Activated CD4-positive, alpha-beta T cell treated with anti-CD3 and anti-CD28 coated beads, Interleukin-2, amount 50 U/mL, for 4 hours (primary cell): ENCODE data around the gene UNC45B.
"Not testable (repeated sequence)": the region's sequence is repeated elsewhere in the genome, so short reads cannot be mapped to it uniquely, and the experiment has no call there.

Experiments used
- DNase-seq, 2 experiments: peaks; one replicate each; pipeline ENCODE4 v3.0.0-alpha.2; 2020

The UNC45B gene

DNA sequence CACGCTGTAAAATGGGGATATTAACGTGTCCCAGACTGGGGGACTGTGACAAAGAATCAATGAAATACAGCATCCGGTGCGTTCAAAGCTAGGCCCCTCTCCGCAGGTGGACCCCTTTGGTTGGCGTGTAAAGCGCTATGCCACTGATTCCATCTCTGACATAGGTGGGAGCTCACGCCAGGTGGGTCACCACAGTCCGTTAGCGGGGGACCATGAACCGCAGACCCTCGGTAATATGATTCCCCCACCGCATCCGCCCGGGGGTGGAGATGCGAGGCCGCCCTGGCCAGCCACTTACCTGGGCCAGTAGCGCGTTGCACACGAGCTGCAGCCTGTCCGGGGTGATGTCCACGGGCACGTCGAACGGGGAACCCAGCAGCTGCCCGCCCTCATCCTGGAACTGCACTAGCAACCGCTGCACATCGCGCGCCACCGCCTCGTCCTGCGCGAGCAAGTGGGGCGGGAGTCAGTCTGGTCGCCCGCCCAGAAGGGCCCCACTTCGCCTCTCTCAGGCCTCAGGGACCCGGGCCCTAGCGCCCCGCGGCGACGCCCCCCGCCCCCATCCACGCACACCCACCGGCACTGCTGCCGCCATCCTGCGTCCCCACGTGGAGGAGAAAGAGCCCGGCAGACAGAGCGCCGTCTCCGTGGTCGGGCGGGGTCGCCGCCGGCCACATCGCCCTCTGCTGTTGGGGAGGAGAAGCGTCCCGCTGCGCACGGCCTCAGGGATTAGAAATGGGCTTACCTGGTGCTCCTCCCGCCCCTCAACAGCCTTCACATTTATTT is 5.7 kb upstream of the UNC45B start, which contains the start of gene NLE1:
NLE1 (minus strand) TSS at position 623 of the 786 bp plus-strand sequence; CDS start at position 595, 28 bp downstream.
- peak; percentile 86 to 87 for DNase-seq

DNA sequence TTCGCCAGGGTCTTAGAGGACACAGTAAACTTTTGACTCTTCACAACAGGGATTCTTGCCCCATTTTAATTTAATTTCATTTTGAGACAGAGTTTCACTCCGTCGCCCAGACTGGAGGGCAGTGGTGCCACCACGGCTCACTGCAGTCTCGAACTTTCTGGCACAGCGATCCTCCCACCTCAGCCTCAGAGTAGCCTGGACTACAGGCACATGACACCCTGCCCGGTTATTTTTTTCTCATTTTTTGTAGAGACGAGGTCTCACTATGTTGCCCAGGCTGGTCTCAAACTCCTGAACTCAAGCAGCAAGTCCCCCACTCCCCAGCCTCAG is 5.2 kb upstream of the UNC45B start:
- DNase-seq: no peak

DNA sequence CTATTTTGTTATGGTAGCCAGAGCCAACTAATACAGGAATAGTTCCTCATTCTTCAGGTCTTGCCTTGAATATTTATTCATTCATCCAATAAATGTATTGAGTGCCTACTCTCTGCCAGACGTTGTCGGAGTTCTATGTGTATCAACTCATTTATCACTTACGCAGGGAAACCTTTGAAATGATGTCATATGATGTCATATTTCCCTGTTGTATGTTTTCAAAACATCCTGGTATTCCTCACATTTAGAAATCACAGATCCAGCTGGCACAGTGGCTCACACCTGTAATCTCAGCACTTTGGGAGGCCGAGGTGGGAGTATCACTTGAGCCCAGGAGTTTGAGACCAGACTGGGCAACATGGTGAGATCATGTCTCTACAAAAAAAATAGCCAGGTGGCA is 2.8 kb upstream of the UNC45B start:
- no peak for DNase-seq

DNA sequence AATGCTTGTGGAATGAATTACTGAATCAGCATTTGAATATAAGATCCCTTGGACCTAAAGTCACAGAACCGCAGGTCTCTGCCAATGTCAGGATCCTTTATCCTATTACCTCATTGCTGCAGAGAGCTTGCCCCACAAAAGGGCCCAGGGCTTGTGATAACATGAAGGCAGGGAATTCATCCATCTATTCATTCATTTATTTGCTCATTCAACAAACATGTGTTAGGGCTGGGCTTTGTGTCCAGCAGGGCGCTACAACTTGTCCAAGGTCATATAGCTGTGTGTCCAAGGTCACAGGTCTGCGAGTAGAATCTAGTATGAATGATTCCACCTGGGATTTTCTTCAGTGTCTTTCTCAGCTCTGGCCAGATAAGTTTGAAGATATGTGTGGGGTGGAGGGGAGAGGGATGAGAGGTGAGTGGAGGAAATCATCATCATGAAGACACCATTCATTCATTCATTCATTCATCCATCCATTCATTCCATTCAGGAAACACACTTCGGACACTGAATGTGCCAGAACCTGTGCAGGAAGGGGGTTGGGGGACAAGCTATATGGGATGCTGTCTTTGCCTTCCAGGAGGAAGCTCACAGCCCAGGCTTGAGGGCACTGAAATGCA is 1.3 kb upstream of the UNC45B start:
- no peak for DNase-seq

DNA sequence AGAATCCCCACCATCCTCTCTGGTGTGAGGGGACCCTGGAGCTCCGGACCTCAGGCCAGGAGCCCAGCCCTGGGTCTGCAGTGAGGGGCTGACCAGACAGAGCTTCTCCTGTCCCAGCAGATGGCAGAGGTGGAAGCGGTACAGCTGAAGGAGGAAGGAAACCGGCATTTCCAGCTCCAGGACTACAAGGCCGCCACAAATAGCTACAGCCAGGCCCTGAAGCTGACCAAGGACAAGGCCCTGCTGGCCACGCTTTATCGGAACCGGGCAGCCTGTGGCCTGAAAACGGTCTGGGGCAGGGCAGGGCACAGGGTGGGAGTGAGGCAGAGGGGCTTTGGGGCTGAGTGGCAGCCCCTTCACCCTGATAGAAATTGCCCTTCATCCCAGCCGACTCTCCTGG is 527 bp downstream of the UNC45B start:
- no peak for DNase-seq

DNA sequence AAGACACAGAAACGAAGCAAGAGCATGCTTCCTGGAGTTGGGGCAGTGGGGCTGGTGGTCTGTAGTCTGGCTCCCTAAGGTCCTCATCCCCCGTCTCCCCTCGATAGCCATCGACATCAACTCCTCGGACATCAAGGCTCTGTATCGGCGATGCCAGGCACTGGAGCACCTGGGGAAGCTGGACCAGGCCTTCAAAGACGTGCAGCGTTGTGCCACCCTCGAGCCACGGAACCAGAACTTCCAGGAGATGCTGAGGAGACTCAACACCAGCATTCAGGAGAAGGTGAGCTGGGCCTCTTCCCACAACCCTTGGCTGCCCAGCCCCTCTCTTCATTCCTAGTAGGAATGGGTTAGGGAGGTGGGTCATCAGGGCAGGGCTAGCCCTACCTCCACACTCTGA is 2.3 kb downstream of the UNC45B start:
- no peak for DNase-seq

DNA sequence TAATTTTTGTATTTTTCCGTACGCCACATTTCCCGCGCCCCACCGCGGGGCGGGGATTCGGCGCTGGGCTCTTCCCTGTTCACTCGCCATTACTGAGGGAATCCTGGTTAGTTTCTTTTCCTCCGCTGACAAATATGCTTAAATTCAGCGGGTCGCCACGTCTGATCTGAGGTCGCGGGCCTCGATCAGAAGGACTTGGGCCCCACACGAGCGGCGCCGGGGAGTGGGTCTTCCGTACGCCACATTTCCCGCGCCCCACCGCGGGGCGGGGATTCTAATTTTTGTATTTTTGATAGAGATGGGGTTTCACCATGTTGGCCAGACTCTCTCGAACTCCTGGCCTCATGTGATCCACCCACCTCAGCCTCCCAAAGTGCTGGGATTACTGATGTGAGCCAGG is 3.5 kb downstream of the UNC45B start:
- DNase-seq: not testable (repeated sequence)

DNA sequence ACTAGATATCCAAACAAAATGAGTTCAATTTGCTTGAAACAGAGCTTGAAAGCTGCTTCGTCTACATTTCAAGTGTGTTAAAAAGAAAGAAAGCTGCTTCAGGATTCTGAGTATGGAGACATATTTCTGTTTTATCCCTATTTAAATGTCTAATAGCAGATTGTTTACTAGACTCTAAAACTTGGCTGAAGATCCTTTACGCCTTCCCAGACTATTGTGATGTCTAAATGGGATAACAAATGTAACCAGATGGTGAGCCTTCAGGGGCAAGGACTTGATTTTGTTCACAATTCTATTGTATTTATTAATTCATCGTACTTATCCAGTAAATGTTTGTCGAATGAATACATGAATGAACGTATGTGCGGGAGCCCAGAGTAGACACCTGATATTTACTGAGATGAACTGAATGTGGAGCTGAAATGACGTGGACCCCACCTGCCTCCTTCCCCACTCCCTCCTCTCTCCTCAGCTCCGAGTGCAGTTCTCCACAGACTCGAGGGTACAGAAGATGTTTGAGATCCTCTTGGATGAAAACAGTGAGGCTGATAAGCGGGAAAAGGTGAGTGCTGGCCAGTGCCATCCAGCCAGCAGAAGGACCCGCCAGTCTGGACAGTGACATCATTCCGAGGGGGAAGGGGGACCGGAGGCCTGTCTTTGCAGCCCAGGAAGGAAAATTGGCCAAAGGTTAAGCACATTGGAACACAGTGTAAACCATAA is 5.0 kb downstream of the UNC45B start:
- DNase-seq: no peak

DNA sequence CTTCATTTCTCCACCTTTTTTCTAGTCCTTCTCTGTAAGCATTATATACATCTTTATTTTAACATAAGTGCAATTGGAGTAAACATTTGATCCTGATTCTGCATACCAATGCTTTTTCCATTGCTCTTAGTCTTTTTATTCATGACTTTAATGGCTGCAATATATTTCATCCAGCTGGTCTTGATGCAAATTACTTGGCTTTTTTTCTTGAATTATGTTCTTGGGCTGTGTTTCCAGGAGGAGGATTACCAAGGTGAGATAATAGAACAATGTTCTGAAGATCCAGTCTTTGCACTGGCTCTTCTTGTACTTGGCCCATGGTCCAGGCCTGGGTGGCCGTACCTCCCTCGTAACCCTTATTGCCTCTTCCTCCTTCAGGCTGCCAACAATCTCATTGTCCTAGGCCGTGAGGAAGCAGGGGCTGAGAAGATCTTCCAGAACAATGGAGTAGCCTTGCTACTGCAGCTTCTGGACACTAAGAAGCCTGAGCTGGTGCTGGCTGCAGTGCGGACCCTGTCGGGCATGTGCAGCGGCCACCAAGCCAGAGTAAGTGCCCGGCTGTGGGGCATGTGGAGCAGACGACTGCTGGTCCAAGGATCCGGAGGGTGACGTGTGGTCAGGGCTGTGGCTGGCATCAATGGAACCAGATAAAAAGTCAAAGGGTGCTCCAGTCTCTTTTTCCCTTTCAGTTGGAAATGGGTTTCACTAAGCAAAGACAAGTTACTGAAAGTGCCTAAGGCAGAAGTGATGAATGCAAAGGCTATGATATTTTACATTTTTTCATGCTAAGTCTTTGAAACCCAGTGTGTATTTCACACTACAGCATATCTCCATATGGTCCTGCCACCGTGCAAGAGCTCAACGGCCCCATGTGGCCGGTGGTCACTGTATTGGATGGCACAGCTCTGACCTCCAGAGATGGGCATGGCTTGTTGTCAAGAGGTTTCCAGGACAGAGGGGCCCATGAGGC is 6.9 kb downstream of the UNC45B start:
- DNase-seq: no peak

DNA sequence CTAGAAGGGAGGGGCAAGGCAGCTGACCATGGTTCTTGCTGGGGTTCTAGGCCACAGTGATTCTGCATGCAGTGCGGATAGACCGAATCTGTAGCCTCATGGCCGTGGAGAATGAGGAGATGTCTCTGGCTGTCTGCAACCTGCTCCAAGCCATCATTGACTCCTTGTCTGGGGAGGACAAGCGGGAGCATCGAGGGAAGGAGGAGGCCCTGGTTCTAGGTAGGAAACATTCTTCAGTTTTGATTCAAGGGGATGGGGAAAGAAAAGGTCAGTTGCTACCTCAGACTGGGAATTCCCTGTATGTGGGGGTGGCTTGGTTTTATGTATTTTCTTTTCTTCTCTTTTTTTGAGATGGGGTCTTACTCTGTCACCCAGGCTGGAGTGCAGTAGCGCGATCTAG is 7.6 kb downstream of the UNC45B start:
- no peak for DNase-seq

DNA sequence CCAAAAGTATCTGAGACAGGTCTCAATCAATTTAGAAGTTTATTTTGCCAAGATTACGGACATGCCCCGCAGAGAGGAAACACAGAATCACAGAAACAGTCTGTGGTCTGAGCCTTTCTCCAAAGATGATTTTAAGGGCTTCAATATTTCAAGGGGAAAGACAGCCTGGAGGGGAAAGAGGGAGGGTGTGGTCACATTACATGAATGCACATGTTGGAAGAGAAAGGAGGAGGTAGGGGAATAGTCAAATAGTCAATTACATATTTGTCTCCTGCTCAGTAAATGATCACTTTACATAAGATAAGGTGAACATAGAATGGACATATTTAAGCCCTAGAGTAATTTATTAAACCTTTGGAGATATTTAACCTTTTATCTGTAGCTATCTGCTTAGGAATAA is 12.3 kb downstream of the UNC45B start:
- no peak for DNase-seq

DNA sequence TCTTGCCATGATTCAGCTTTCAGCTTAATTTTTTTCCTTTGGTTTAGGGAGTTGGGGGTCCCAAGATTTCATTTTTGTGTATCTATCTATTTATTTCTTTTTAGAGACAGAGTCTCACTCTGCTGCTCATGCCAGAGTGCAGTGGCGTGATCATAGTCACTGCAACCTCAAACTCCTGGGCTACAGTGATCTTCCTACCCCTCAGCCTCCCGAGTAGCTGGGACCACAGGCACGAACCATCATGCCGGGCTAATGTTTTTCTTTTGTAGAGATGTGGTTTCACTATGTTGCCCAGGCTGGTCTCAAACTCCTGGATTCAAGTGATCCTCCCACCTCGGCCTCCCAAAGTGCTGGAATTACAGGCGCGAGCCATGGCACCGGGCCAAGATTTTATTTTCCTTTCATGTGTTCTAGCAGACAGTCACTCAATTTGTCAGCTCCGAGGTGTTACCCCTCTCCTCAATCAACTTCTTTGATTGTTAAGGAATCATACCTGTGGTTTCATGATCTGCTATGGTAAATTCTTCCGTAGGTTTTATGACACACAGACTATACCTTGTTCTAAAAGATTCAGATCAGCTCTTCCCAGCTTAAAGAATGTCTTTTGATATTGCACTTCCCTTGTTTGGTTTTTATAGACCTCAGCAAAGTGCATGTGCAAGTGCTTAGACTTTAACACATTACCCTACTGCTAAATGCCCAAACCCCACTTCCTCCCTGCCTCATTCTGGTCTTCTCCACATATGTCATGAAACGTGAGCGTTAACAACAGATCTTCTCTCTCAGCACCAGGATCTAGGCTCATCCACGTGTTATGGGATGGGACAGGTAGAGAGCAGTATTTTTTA is 13.0 kb downstream of the UNC45B start:
- DNase-seq: peak; percentile 22 to 31

DNA sequence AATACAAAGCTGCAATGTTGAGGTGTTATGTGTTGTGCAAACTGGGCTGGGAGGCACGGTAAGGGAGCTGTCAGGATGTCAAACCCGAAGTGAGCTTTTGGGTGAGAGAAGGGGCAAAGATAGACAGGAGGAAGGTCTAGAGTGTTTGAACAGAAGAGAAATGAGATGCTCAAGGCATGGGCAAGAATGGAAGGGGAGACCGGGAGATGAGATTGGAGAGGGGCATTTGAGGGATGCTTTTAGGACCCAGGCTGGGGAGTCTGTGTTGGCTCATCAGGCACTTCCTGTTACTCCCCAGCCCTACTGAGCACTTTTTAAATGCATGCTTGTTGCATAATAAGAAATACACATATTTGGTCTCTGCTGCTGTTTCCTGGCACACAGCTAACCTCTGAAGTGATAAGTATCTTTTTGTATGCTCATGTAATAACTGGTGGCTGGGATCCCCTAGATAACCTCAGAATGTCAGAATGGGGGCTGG is 13.7 kb downstream of the UNC45B start:
- DNase-seq: no peak

DNA sequence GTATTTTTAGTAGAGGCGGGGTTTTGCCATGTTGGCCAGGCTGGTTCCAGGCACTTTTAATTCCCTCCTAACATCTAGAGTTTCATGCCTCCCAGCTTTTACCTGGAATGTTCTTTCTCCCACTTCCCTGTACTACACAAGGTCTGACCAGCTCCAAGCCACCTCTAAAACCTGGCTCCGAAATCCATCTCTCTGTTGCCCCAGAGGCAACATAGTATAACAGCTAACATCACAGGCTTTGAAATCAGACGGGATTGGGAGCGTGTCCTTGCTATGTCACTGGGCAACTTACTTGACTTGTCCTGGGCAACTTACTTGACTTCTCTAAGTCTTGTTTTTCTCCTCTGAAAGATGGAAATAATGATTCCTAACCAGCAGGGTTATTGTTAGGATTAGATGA is 15.1 kb downstream of the UNC45B start:
- no peak for DNase-seq

DNA sequence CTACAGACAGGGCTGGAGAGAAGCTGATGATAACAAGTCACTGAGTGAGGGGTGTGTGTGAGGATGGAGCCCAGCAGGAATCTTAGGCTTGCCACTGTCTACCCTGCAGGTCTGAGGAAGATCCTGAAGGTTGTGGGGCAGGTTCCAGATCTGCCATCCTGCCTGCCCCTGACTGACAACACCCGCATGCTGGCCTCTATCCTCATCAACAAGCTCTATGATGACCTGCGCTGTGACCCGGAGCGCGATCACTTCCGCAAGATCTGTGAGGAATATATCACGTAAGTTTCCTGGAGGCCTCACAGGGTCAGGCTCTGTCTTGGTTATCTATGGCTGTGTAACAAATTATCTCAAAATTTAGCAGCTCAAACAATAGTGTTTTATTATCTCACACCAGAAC is 16.3 kb downstream of the UNC45B start:
- DNase-seq: no peak

DNA sequence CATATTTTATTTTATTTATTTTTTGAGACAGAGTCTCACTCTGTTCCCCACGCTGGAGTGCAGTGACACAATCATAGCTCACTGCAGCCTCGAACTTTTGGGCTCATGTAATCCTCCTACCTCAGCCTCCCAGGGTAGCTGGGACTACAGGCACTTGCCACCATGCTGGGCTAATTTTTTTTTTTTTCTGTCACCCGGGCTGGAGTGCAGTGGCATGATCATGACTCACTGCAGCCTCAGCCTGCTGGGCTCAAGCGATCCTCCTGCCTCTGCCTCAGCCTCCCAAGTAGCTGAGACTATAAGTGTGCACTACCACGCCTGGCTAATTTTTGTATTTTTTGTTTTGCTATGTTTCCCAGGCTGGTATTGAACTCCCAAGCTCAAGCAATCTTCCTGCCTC is 17.1 kb downstream of the UNC45B start:
- no peak for DNase-seq

DNA sequence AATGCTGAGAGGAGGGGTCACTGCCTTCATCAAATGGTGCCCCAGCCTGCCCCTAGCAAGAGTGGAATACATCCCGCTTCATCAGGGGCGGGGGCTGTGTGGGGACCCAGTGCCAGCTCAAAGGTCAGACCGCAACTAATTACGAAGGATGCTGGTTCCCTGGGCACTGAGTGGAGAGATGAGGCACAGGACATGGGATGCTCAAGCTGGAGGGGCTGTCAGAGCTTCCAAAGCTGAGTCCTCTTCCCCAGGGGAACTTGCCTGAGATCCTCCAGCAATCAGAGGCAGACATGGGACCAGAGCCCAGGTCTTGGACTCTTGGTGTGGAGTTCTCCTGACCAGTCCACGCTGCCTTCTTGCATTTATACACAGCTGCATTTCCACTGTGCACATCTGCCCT is 18.9 kb downstream of the UNC45B start:
- no peak for DNase-seq

DNA sequence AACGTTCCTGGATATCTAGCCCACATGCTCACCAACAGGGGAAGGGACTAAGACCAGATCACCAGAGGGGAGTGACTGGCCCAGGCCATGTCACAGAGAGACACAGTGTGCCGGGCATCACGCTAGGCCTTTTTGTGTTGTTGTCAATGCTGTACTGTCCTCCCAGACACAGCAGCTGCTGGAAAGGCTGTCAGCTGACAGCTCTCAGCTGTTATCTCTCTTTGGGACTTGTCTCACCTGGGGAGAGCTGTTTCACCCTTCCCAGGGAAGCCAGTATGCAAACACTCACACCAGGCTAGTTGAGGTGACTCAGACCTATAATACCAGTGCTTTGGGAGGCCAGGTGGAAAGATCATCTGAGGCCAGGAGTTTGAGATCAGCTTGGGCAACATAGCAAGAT is 19.4 kb downstream of the UNC45B start:
- no peak for DNase-seq

DNA sequence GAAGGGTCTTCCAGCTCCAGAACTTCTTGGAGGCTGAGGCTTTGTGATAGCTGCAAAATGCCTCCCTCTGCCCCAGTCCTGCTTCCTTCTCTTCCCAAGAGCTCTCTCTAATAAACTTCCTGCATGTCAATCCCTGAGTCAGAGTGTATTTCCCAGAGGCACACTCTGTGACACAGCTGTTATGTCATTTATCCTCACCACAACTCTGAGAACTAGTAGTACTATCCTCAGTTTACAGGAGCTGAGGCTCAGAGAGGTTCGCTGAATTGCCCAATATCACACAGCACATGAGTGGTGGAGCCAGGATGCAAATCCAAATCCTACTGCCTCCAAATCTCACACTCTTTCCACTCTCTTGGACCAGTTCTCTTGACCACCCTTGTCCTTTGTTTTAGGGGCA is 20.0 kb downstream of the UNC45B start:
- no peak for DNase-seq

DNA sequence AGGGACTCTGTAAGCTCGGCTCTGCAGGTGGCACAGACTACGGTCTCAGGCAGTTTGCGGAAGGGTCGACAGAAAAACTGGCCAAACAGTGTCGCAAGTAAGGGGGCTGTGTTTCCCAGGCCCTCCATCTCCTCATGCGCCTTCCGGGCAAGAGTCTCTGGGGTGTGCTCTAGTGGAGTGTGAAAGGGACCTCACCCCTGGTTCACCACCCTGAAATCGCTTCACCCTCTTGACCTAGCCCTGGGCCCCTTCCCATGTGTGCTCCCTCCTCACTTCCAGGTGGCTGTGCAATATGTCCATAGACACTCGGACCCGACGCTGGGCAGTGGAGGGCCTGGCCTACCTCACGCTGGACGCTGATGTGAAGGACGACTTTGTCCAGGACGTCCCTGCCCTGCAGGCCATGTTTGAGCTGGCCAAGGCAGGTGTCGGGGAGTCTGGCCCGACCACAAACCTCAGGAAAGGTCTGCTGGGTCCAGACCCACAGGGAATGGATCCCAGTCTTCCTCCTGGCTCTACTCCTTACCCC is 22.3 kb downstream of the UNC45B start:
- no peak for DNase-seq

DNA sequence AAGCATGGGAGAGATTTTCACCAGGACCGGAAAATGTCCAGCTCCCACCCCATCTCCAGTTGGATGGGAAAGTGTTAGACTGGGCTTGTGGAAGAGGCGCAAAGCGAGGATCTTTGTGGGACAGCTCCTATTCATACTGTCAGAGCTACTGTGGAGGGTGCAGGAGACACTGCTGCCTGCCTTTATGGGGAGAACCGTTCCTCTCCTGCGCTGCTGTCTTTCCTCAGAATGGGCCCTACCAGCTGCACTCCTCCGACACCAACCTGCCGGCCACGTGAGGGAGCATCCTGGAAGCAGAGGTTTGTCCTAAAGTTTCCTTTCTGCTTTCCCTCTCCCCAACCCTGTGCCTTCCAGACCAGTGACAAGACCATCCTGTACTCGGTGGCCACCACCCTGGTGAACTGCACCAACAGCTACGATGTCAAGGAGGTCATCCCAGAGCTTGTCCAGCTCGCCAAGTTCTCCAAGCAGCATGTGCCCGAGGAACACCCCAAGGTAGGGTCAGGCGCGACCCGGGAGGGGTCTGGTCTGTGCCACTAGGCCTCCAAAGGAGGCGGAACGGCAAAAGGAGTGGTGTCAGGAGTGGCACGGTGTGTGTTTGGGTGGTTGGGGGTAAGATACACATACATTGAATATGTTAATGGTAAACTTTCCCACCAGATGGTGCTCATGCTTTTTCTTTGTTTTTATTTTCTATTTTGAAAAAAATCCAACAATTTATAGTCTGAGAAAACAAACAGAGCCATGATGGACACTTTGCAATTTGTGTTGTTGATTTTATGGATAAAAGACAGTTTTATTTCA is 23.6 kb downstream of the UNC45B start:
- DNase-seq: peak; percentile 16 to 29
